NOMO-1 (cell line): ENCODE data around the gene NKD2.

Experiments
- DNase-seq, 2 experiments: peaks; one replicate each; lab custom pipeline; 2025; ENCODE audit not compliant: unreplicated experiment in 2 of 2; lab: John Stamatoyannopoulos, UW

NKD2 gene

GRCh38 chr5:978054-978453, 30.5 kb upstream of the NKD2 start:
- no peak for DNase-seq

GRCh38 chr5:978693-979092, 29.9 kb upstream of the NKD2 start:
- DNase-seq: no peak

- DNase-seq: no peak
Observed at GRCh38 chr5:979100-979817, 29.3 kb upstream of the NKD2 start.

- DNase-seq: no peak
Observed at GRCh38 chr5:980001-980588, 28.5 kb upstream of the NKD2 start.

GRCh38 chr5:980966-981365, 27.6 kb upstream of the NKD2 start:
- no peak for DNase-seq

GRCh38 chr5:981456-981855, 27.1 kb upstream of the NKD2 start:
- DNase-seq: peak in 1 of 2 experiments; percentile 27

GRCh38 chr5:982377-983237, 26.0 kb upstream of the NKD2 start:
- DNase-seq: no peak

- DNase-seq: no peak
Observed at GRCh38 chr5:983238-983524, 25.4 kb upstream of the NKD2 start.

- no peak for DNase-seq
Observed at GRCh38 chr5:983568-983967, 25.0 kb upstream of the NKD2 start.

- no peak for DNase-seq
Observed at GRCh38 chr5:984774-985173, 23.8 kb upstream of the NKD2 start.

GRCh38 chr5:987761-988160, 20.8 kb upstream of the NKD2 start:
- no peak for DNase-seq

- no peak for DNase-seq
Observed at GRCh38 chr5:988322-988721, 20.3 kb upstream of the NKD2 start.

GRCh38 chr5:989961-990530, 18.6 kb upstream of the NKD2 start:
- peak; percentile 37 to 70 for DNase-seq

GRCh38 chr5:991472-992267, 16.9 kb upstream of the NKD2 start:
- no peak for DNase-seq

GRCh38 chr5:994272-994607, 14.4 kb upstream of the NKD2 start:
- no peak for DNase-seq

GRCh38 chr5:994821-995220, 13.8 kb upstream of the NKD2 start:
- DNase-seq: no peak

- DNase-seq: no peak
Observed at GRCh38 chr5:995318-995717, 13.3 kb upstream of the NKD2 start.

- DNase-seq: peak; percentile 91 to 98
Observed at GRCh38 chr5:997001-997474, 11.6 kb upstream of the NKD2 start.

- DNase-seq: no peak
Observed at GRCh38 chr5:997711-998110, 10.9 kb upstream of the NKD2 start.

- DNase-seq: no peak
Observed at GRCh38 chr5:998246-999031, 10.2 kb upstream of the NKD2 start.
